ENCODE measurements around the gene OR2K2.
A peak's percentile ranks its signal among the peaks of the same experiment; 100 is the strongest.
"Not testable (repeated sequence)": the region's sequence is repeated elsewhere in the genome, so short reads cannot be mapped to it uniquely, and the experiment has no call there.

OR2K2 gene

GRCh38 chr9:111330124-111330523 is at the start of gene OR2K2:
Gene OR2K2 (minus strand): TSS chr9:111330224. CDS start chr9:111328433, 1,791 bp downstream.
- FAIRE-seq, result no peak

- FAIRE-seq, result no peak
Observed at GRCh38 chr9:111375817-111376564, 46.0 kb upstream of the OR2K2 start.

- FAIRE-seq, result no peak
Observed at GRCh38 chr9:111375062-111375461, 45.0 kb upstream of the OR2K2 start.

GRCh38 chr9:111372297-111372696 is 42.3 kb upstream of the OR2K2 start:
- no peak for FAIRE-seq

GRCh38 chr9:111366978-111367377 is 37.0 kb upstream of the OR2K2 start:
- FAIRE-seq, result no peak

GRCh38 chr9:111362526-111362925 is 32.5 kb upstream of the OR2K2 start:
- no peak for FAIRE-seq

GRCh38 chr9:111360881-111361280 is 30.9 kb upstream of the OR2K2 start:
- FAIRE-seq, result no peak

GRCh38 chr9:111356481-111357244 is 26.6 kb upstream of the OR2K2 start:
- FAIRE-seq, result no peak

- FAIRE-seq, result no peak
Observed at GRCh38 chr9:111352545-111352944, 22.5 kb upstream of the OR2K2 start.

- no peak for FAIRE-seq
Observed at GRCh38 chr9:111350556-111350955, 20.5 kb upstream of the OR2K2 start.

GRCh38 chr9:111349766-111350165 is 19.7 kb upstream of the OR2K2 start:
- peak; percentile 74 for FAIRE-seq

- FAIRE-seq, result peak; percentile 94
Observed at GRCh38 chr9:111348821-111349271, 18.8 kb upstream of the OR2K2 start.

- FAIRE-seq, result not testable (repeated sequence)
Observed at GRCh38 chr9:111334318-111334863, 4.4 kb upstream of the OR2K2 start.

GRCh38 chr9:111320631-111321030 is 9.4 kb downstream of the OR2K2 start:
- FAIRE-seq, result no peak

GRCh38 chr9:111316796-111317195 is 13.2 kb downstream of the OR2K2 start:
- no peak for FAIRE-seq

- no peak for FAIRE-seq
Observed at GRCh38 chr9:111305914-111306313, 24.1 kb downstream of the OR2K2 start.

- not testable (repeated sequence) for FAIRE-seq
Observed at GRCh38 chr9:111304000-111304399, 26.0 kb downstream of the OR2K2 start.

- no peak for FAIRE-seq
Observed at GRCh38 chr9:111301195-111301594, 28.8 kb downstream of the OR2K2 start.

GRCh38 chr9:111300140-111300735 is 29.8 kb downstream of the OR2K2 start:
- no peak for FAIRE-seq

- not testable (repeated sequence) for FAIRE-seq
Observed at GRCh38 chr9:111299599-111299966, 30.4 kb downstream of the OR2K2 start.

GRCh38 chr9:111298731-111299598 is 31.1 kb downstream of the OR2K2 start:
- FAIRE-seq, result peak; percentile 100

GRCh38 chr9:111298111-111298510 is 31.9 kb downstream of the OR2K2 start:
- no peak for FAIRE-seq

All from islet of Langerhans (tissue), 1 donor.